Activated CD8-positive, alpha-beta T cell treated with anti-CD3 and anti-CD28 coated beads for 36 hours (primary cell): ENCODE results near the gene NMNAT3. TPM values are rescaled to one million over a fixed set of nuclear protein-coding genes. Genes with fewer than 3 reads are reported as not detected.
A peak's percentile ranks its signal among the peaks of the same experiment; 100 is the strongest.

Experiments used
- ATAC-seq: fragments of 200-7000 bp; cut with Tn5 transposase; one replicate; pipeline ENCODE4 v1.10.0; 2021; ENCODE audit warnings: mild to moderate bottlenecking, moderate library complexity
- CTCF ChIA-PET: fragments of 350-600 bp; sonication (Branson Sonifier 250); formaldehyde crosslinking; loops from one replicate; lab custom pipeline; 2021; ENCODE audit warnings: antibody characterized with exemption; lab: Charles Lee
- POLR2A ChIA-PET: fragments of 350-600 bp; sonication (Branson Sonifier 250); formaldehyde crosslinking; loops from one replicate; lab custom pipeline; 2021; ENCODE audit warnings: antibody characterized with exemption; lab: Charles Lee
- DNase-seq: peaks from one replicate; pipeline ENCODE4 v3.0.0-alpha.2; 2020
- H3K27ac Mint-ChIP-seq: one replicate; pipeline ENCODE4 v1.8.0; 2021; ENCODE audit warnings: mild to moderate bottlenecking, mixed read lengths
- H3K27me3 Mint-ChIP-seq: one replicate; pipeline ENCODE4 v1.8.0; 2021; ENCODE audit warnings: mixed read lengths
- H3K36me3 Mint-ChIP-seq: one replicate; pipeline ENCODE4 v1.8.0; 2021; ENCODE audit warnings: low read depth, mixed read lengths
- H3K4me1 Mint-ChIP-seq: one replicate; pipeline ENCODE4 v1.8.0; 2021; ENCODE audit warnings: low read depth, mixed read lengths
- H3K4me3 Mint-ChIP-seq: one replicate; pipeline ENCODE4 v1.8.0; 2021; ENCODE audit warnings: mild to moderate bottlenecking, moderate library complexity, mixed read lengths
- H3K9me3 Mint-ChIP-seq: one replicate; pipeline ENCODE4 v1.8.0; 2021; ENCODE audit warnings: mixed read lengths
- CTCF ChIP-seq: fragments of 200-600 bp; IDR thresholded peaks from one replicate; pipeline ENCODE4 v1.8.0; 2022; ENCODE audit warnings: antibody characterized with exemption, mild to moderate bottlenecking
- intact Hi-C: fragments of 100-400 bp; cut with micrococcal nuclease; formaldehyde crosslinking; loops from one replicate; pipeline ENCODE4 v1.10.0; 2022
- total RNA-seq, 2 experiments: library from RNA; stranded (reverse); gene quantifications; one replicate each; pipeline ENCODE4 v1.2.3, GENCODE V29; 2021

Gene NMNAT3
- total RNA-seq, 2 experiments from 2014 or later, result 4.3 to 4.5 TPM

- Mint-ChIP-seq H3K27me3 (no peaks in the 10 kb centered on the region), H3K4me3 (no peak overlapping the region), H3K4me1 (no peaks in the 10 kb centered on the region), H3K9me3 (no peaks in the 10 kb centered on the region), H3K27ac (no peak overlapping the region), H3K36me3 (no peaks in the 10 kb centered on the region)
- TF ChIP-seq CTCF, result no peak
- ChIA-PET POLR2A (no interaction called here), CTCF (interaction anchor here (1.7 kb wide), 1 partner anchor 46 kb away, joined by 4 read pairs; the partner anchor contains the start of gene RBP2)
- intact Hi-C loops, result no loop called here
- no peak for ATAC-seq
- no peak for DNase-seq
Measured at GRCh38 chr3:139521816-139522215, 156.0 kb downstream of the NMNAT3 start.

- Mint-ChIP-seq H3K36me3 (no peaks in the 10 kb centered on the region), H3K4me1 (no peaks in the 10 kb centered on the region), H3K27ac (no peak overlapping the region), H3K4me3 (no peak overlapping the region), H3K9me3 (no peaks in the 10 kb centered on the region), H3K27me3 (no peaks in the 10 kb centered on the region)
- ChIA-PET CTCF (interaction anchor here (1.7 kb wide), 1 partner anchor 45 kb away, joined by 4 read pairs; the partner anchor contains the start of gene RBP2), POLR2A (no interaction called here)
- ATAC-seq (no peak), DNase-seq (no peak)
- intact Hi-C loops, result no loop called here
- TF ChIP-seq CTCF, result no peak
Measured at GRCh38 chr3:139521144-139521543, 156.6 kb downstream of the NMNAT3 start.

DNA sequence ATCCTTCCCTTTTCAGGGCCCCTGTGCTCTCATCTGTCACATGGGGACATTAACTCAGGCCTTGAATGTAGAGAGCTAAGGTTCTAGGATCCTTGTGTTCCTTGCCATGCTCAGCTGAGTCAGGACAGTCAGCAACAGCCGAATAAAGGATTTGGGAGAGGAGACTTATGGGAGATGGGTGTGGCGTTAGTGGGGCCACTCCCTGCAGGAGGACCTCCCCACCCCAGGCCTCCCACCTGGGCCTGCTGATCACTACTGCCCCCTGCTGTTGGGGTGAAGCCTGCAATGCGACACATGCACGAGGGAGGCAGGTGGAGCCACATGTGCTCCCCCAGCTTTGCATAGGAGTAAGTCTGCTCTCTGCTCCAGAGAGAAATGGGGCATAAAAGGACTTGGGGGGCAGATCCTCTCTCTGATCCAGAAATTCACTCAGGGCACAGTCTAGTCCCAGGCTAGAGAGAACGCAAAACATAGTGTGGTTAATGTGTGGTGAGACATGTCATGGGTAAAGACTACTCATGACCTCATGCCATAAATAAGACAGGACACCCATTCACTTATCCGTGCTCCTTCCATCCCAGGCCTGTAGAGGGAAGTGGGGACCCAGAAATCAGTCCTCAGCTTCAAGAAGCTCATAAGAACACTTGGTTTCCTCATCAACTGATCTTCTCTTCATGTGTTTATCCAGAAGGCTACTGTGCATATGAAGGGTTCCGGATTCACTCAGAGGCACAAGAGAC, 157.6 kb downstream of the NMNAT3 start:
- ChIA-PET CTCF (interaction anchor here (1.0 to 1.4 kb wide), 3 partner anchors 11 to 93 kb away, joined by 3 to 4 read pairs (median 3); no protein-coding TSS in a partner anchor), POLR2A (no interaction called here)
- Mint-ChIP-seq H3K4me1 (no peaks in the 10 kb centered on the region), H3K9me3 (no peaks in the 10 kb centered on the region), H3K27ac (no peak overlapping the region), H3K4me3 (no peak overlapping the region), H3K27me3 (no peaks in the 10 kb centered on the region), H3K36me3 (no peaks in the 10 kb centered on the region)
- no peak for ATAC-seq
- intact Hi-C loops, result no loop called here
- DNase-seq, result peak; percentile 46
- peak; percentile 23 for TF ChIP-seq CTCF

DNA sequence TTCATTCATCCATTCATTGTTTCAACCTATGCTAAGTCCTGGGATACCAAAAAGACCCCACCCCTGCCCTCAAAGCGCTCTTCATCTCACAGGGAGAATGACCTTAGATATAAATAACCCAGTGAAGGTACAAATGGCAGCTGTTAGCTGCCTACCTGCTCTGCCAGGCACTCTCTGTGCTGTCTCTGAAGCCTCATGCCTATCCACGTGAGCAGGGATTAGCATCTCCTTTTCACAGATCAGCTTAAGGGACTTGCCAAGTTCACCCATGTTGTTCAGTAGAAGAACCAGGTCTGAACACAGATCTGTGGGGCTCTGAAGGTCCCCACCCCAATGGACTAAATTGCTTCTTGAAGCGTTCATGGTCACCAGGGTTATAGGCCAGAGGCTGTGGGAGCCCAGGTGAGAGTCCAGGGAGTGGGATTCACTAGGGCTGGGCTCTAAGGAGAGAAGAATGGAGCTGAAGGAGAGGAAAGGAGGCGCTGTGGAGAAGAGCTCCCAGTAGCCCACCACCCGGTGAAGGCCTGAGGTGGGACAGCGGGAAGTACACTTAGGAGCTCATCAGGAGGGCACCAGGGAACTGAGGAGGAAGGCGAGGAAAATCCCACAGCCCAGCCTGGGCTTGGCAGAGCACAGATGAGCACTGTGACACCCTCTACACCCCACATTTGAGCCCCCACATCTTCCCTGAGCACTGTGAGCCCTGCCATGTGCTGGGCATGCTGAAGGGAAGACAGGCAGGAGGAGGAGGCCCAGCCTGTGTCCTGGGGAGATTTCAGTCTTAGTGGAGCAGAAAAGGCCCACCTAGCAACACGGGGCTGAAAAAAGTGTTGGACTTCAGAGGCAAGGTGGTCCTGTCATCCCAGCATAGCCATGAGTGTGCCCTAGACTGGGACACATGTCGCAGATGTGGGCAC, 158.6 kb downstream of the NMNAT3 start:
- ChIA-PET POLR2A (no interaction called here), CTCF (interaction anchor here (1.0 to 1.4 kb wide), 3 partner anchors 11 to 92 kb away, joined by 3 to 4 read pairs (median 3); no protein-coding TSS in a partner anchor)
- Mint-ChIP-seq H3K27ac (no peak overlapping the region), H3K9me3 (no peaks in the 10 kb centered on the region), H3K27me3 (no peaks in the 10 kb centered on the region), H3K4me3 (no peak overlapping the region), H3K36me3 (no peaks in the 10 kb centered on the region), H3K4me1 (no peaks in the 10 kb centered on the region)
- TF ChIP-seq CTCF, result no peak
- DNase-seq (no peak), ATAC-seq (no peak)
- intact Hi-C loops, result no loop called here
